HepG2 (cell line): ENCODE results near the gene TGM5. TPM values are rescaled to one million over a fixed set of nuclear protein-coding genes. Genes with fewer than 3 reads are reported as not detected.

Source experiments
- ATAC-seq: fragments of 200-7000 bp; cut with Tn5 transposase; 3 replicates; pipeline ENCODE4 v1.9.1; 2020; ENCODE audit warnings: mild to moderate bottlenecking, moderate library complexity
- BruUV-seq: library from RNA; stranded (reverse); fragments of 400-500 nt; replicated peaks from 2 replicates; lab custom pipeline; 2021; lab: Mats Ljungman, UMichigan
- CTCF ChIA-PET: fragments of 300-600 bp; formaldehyde crosslinking; extraction: SDS; loops from one replicate; lab custom pipeline; 2021; ENCODE audit warnings: low total read pairs, inconsistent platforms, low intra/inter-chr PET ratio; lab: Yijun Ruan, JAX
- POLR2A ChIA-PET: fragments of 350-600 bp; sonication (Branson Sonifier 250); formaldehyde crosslinking; loops from one replicate; lab custom pipeline; 2020; ENCODE audit warnings: antibody characterized with exemption, inconsistent platforms; lab: Yijun Ruan, JAX
- DNase-seq: peaks from one replicate; pipeline ENCODE4 v3.0.0-alpha.2; 2015; ENCODE audit warnings: low spot score
- FAIRE-seq: peaks from 3 replicates; lab custom pipeline; 2011; peaks lifted over from hg19 to GRCh38; lab: Jason Lieb, UNC
- H2AFZ ChIP-seq: one replicate; pipeline ENCODE4 v1.6.1; 2011; ENCODE audit warnings: low read length, inconsistent platforms
- H3K27ac ChIP-seq: fragments of 300-600 bp; 3 replicates; pipeline ENCODE4 v1.8.0; 2011; ENCODE audit warnings: mixed run types, mild to moderate bottlenecking, mixed read lengths, low read length, inconsistent platforms; ENCODE audit not compliant: insufficient read depth; ENCODE audit errors: extremely low read length
- H3K27me3 ChIP-seq, 2 experiments: fragments of 200-600 bp in 1 of 2; 2 replicates in 1 of 2; 3 replicates in 1 of 2; pipeline versions ENCODE4 v1.6.0 to v1.8.0; 2011; ENCODE audit warnings: low read length in 2 of 2, mild to moderate bottlenecking in 2 of 2, moderate library complexity in 2 of 2, inconsistent platforms in 1 of 2; ENCODE audit not compliant: insufficient read depth in 2 of 2, control insufficient read depth in 1 of 2
- H3K36me3 ChIP-seq, 2 experiments: fragments of 200-600 bp in 1 of 2; replicated peaks in 1 of 2; 2 replicates in 1 of 2; 3 replicates in 1 of 2; pipeline versions ENCODE4 v1.5.1 to v1.8.0; 2011; ENCODE audit warnings: low read length in 2 of 2, inconsistent platforms in 1 of 2; ENCODE audit not compliant: insufficient read depth in 2 of 2, control insufficient read depth in 1 of 2
- H3K4me1 ChIP-seq: 2 replicates; pipeline ENCODE4 v1.5.1; 2012; ENCODE audit warnings: low read length, inconsistent platforms; ENCODE audit not compliant: insufficient read depth
- H3K4me2 ChIP-seq: 2 replicates; pipeline ENCODE4 v1.6.0; 2011; ENCODE audit warnings: low read depth, low read length, inconsistent platforms
- H3K4me3 ChIP-seq, 3 experiments: fragments of 200-600 bp in 1 of 3; sonication (generic), shearing (Covaris generic) in 1 of 3; replicated peaks in 1 of 3; 2 replicates each; pipeline ENCODE4 v1.5.1; 2011 to 2016; ENCODE audit warnings: low read length in 3 of 3, inconsistent platforms in 2 of 3, low read depth in 2 of 3, mild to moderate bottlenecking in 2 of 3, control low read depth in 1 of 3, mixed read lengths in 1 of 3; ENCODE audit not compliant: insufficient read depth in 1 of 3
- H3K79me2 ChIP-seq: one replicate; pipeline ENCODE4 v1.6.1; 2011; ENCODE audit warnings: low read length, inconsistent platforms; ENCODE audit not compliant: insufficient read depth
- H3K9ac ChIP-seq: 2 replicates; pipeline ENCODE4 v1.6.0; 2011; ENCODE audit warnings: mild to moderate bottlenecking, low read depth, low read length, inconsistent platforms; ENCODE audit not compliant: insufficient read depth
- H3K9me3 ChIP-seq: 2 replicates; pipeline ENCODE4 v1.5.1; 2012; ENCODE audit warnings: mild to moderate bottlenecking, low read length
- H4K20me1 ChIP-seq: 2 replicates; pipeline ENCODE4 v1.6.0; 2011; ENCODE audit warnings: inconsistent platforms, mild to moderate bottlenecking, low read length, moderate library complexity; ENCODE audit not compliant: insufficient read depth
- ATF4 ChIP-seq, 2 experiments: fragments of 450-650 bp in 1 of 2; sonication (generic) in 1 of 2; formaldehyde crosslinking; IDR thresholded peaks; 2 replicates each; pipeline versions ENCODE4 v1.5.0 to v1.8.0; 2020 to 2022; ENCODE audit warnings: mild to moderate bottlenecking in 1 of 2, missing genetic modification reagents in 1 of 2
- ATF6 ChIP-seq: sonication (generic); formaldehyde crosslinking; conservative IDR thresholded peaks from 2 replicates; pipeline ENCODE4 v1.4.0; 2020; ENCODE audit warnings: missing genetic modification reagents
- CHD4 ChIP-seq: fragments of 200-600 bp; sonication (generic); IDR thresholded peaks from 2 replicates; pipeline ENCODE4 v1.7.0; 2017; ENCODE audit warnings: mild to moderate bottlenecking, low read length, borderline replicate concordance
- CREM ChIP-seq, 2 experiments: sonication (generic) in 1 of 2; formaldehyde crosslinking in 1 of 2; IDR thresholded peaks; 2 replicates each; pipeline versions ENCODE4 v1.4.0 to v1.6.1; 2016 to 2020; ENCODE audit warnings: antibody characterized with exemption in 1 of 2, mild to moderate bottlenecking in 1 of 2, missing genetic modification reagents in 1 of 2
- ERF ChIP-seq: IDR thresholded peaks from 2 replicates; pipeline ENCODE4 v1.6.1; 2018; ENCODE audit warnings: missing biosample characterization, missing genetic modification reagents
- HNRNPK ChIP-seq: fragments of 200-400 bp; formaldehyde crosslinking; IDR thresholded peaks from 2 replicates; pipeline ENCODE4 v1.6.1; 2018; ENCODE audit warnings: low read length, low read depth, moderate library complexity, mild to moderate bottlenecking; ENCODE audit not compliant: poor library complexity, severe bottlenecking
- HOXA7 ChIP-seq: sonication (generic); formaldehyde crosslinking; IDR thresholded peaks from 2 replicates; pipeline ENCODE4 v1.8.1; 2022; ENCODE audit warnings: mild to moderate bottlenecking, missing genetic modification reagents, moderate library complexity
- MBNL3 ChIP-seq: fragments of 250-450 bp; sonication (Bioruptor Pico); conservative IDR thresholded peaks from 2 replicates; pipeline ENCODE4 v1.8.0; 2022; ENCODE audit warnings: mild to moderate bottlenecking, inconsistent platforms
- MED1 ChIP-seq: sonication (generic); formaldehyde crosslinking; IDR thresholded peaks from 2 replicates; pipeline ENCODE4 v1.4.0; 2020; ENCODE audit warnings: missing genetic modification reagents
- NFE2 ChIP-seq: sonication (generic); formaldehyde crosslinking; IDR thresholded peaks from 2 replicates; pipeline ENCODE4 v1.4.0; 2020; ENCODE audit warnings: missing genetic modification reagents
- RNF2 ChIP-seq: fragments of 450-650 bp; conservative IDR thresholded peaks from 2 replicates; pipeline ENCODE4 v1.6.1; 2016; ENCODE audit warnings: low read depth
- SIX1 ChIP-seq: sonication (generic); formaldehyde crosslinking; IDR thresholded peaks from 2 replicates; pipeline ENCODE4 v1.4.0; 2020; ENCODE audit warnings: missing genetic modification reagents, borderline replicate concordance
- ZFP36L1 ChIP-seq: sonication (generic); formaldehyde crosslinking; IDR thresholded peaks from 2 replicates; pipeline ENCODE4 v1.8.0; 2022; ENCODE audit warnings: mild to moderate bottlenecking, missing genetic modification reagents, moderate library complexity
- ZNF672 ChIP-seq: sonication (generic); formaldehyde crosslinking; IDR thresholded peaks from 2 replicates; pipeline ENCODE4 v1.8.1; 2022; ENCODE audit warnings: missing genetic modification reagents
- ZNF709 ChIP-seq: sonication (generic); formaldehyde crosslinking; IDR thresholded peaks from 2 replicates; pipeline ENCODE4 v1.5.0; 2020; ENCODE audit warnings: mild to moderate bottlenecking, missing genetic modification reagents
- ZNF772 ChIP-seq: sonication (generic); formaldehyde crosslinking; IDR thresholded peaks from 2 replicates; pipeline ENCODE4 v1.5.0; 2020; ENCODE audit warnings: mild to moderate bottlenecking, missing genetic modification reagents
- WGBS: methylation state at CpG from one replicate; pipeline ENCODE4 v1.1.6; 2017; ENCODE audit warnings: low lambda C conversion rate; 5-methylcytosine and 5-hydroxymethylcytosine counted together
- in situ Hi-C: cut with HindIII; loops from 2 replicates; pipeline ENCODE4 v1.10.0; 2017; ENCODE audit warnings: low pct_unique_long_range_greater_than_20kb; ENCODE audit not compliant: extremely low pct_ligation_motif_present
- intact Hi-C: fragments of 100-400 bp; cut with micrococcal nuclease; formaldehyde crosslinking; loops from one replicate; pipeline ENCODE4 v1.10.0; 2022; ENCODE audit not compliant: unreplicated experiment
- polyA plus RNA-seq, 8 experiments: library from polyadenylated mRNA; depleted of rRNA in 3 of 8; stranded (reverse) in 7 of 8; unstranded in 1 of 8; fragments of >200 nt; fragmentation: Illumina TruSeq in 4 of 8; extraction: Trizol in 4 of 8; gene quantifications; 2 replicates each; pipeline versions ENCODE4 v1.2.1 to v1.2.3, GENCODE V29; 2011 to 2016; ENCODE audit warnings: low read depth in 4 of 8, missing spikeins in 1 of 8, mixed read lengths in 1 of 8; ENCODE audit not compliant: insufficient read depth in 1 of 8
- total RNA-seq, 5 experiments: library from RNA; depleted of rRNA; stranded (reverse); fragments of >200 nt; fragmentation: Illumina TruSeq; extraction: Trizol; gene quantifications; 2 replicates each; pipeline ENCODE4 v1.2.3, GENCODE V29; 2016; ENCODE audit warnings: low read depth in 1 of 5

Gene TGM5
- total and polyA plus RNA-seq, 2 of the 13 experiments (the other 11 are each of a cell fraction or from before 2014, with no cell fraction given) = 0.18 to 0.65 TPM

- Histone ChIP-seq H2AFZ (no peak overlapping the region), H3K4me1 (no peaks in the 10 kb centered on the region), H3K9me3 (no peaks in the 10 kb centered on the region), H3K79me2 (no peaks in the 10 kb centered on the region), H3K27me3 (peaks cover 1 to 23% of the 10 kb centered on the region in 2 experiments; a peak in 3 of 5 replicates), H3K27ac (no peak overlapping the region), H3K9ac (no peak overlapping the region), H3K4me2 (no peak overlapping the region), H3K36me3 (no peaks in the 10 kb centered on the region), H4K20me1 (no peaks in the 10 kb centered on the region), H3K4me3 (no peak overlapping the region)
- in situ Hi-C loops (loop anchor here (25.0 kb wide), 1 partner anchor 504 kb away; no protein-coding TSS in a partner anchor), intact Hi-C loops (no loop called here)
- FAIRE-seq (no peak), ATAC-seq (no peak), DNase-seq (no peak)
- ChIA-PET POLR2A (no interaction called here), CTCF (no interaction called here)
- 46% methylated on average over 7 of the region's 7 CpGs for whole genome bisulfite sequencing
- TF ChIP-seq RNF2 (no peak), ZNF672 (CRISPR knock-in tag) (no peak), ZNF709 (CRISPR knock-in tag) (no peak), ZFP36L1 (CRISPR knock-in tag) (no peak), NFE2 (CRISPR knock-in tag) (no peak), HOXA7 (CRISPR knock-in tag) (no peak), MBNL3 (CRISPR knock-in tag) (no peak), MED1 (CRISPR knock-in tag) (no peak), ATF6 (CRISPR knock-in tag) (no peak), ATF4 (CRISPR knock-in tag; IDR thresholded peaks at IDR 0.05) (no peak), CREM (IDR thresholded peaks at IDR 0.05) (no peak), CREM (CRISPR knock-in tag; IDR thresholded peaks at IDR 0.05) (no peak), SIX1 (CRISPR knock-in tag) (no peak), HNRNPK (no peak), ERF (CRISPR knock-in tag) (no peak), ZNF772 (CRISPR knock-in tag) (no peak), CHD4 (no peak)
- BruUV-seq = no TSS peak
Measured at GRCh38 chr15:43215961-43216360, 50.8 kb downstream of the TGM5 start.
